BE2C (cell line): ENCODE data around the gene C9orf43.

Source experiments
- DNase-seq: peaks from one replicate; pipeline ENCODE4 v3.0.0-alpha.2; 2020
- H3K27me3 ChIP-seq: fragments of 250-450 bp; sonication (Bioruptor Pico); 2 replicates; pipeline ENCODE4 v1.5.1; 2020; ENCODE audit warnings: mild to moderate bottlenecking
- H3K36me3 ChIP-seq: fragments of 250-450 bp; sonication (Bioruptor Pico); 2 replicates; pipeline ENCODE4 v1.5.1; 2020; ENCODE audit warnings: mild to moderate bottlenecking
- H3K4me1 ChIP-seq: fragments of 250-450 bp; sonication (Bioruptor Pico); 2 replicates; pipeline ENCODE4 v1.5.1; 2020
- H3K4me3 ChIP-seq: 2 replicates; pipeline ENCODE4 v1.5.1; 2011; ENCODE audit warnings: low read depth, low read length
- H3K9me3 ChIP-seq: fragments of 250-450 bp; sonication (Bioruptor Pico); 2 replicates; pipeline ENCODE4 v1.5.1; 2020
- CTCF ChIP-seq: IDR thresholded peaks from 2 replicates; pipeline ENCODE4 v1.5.1; 2012; ENCODE audit warnings: mild to moderate bottlenecking, low read depth, low read length

Gene C9orf43

DNA sequence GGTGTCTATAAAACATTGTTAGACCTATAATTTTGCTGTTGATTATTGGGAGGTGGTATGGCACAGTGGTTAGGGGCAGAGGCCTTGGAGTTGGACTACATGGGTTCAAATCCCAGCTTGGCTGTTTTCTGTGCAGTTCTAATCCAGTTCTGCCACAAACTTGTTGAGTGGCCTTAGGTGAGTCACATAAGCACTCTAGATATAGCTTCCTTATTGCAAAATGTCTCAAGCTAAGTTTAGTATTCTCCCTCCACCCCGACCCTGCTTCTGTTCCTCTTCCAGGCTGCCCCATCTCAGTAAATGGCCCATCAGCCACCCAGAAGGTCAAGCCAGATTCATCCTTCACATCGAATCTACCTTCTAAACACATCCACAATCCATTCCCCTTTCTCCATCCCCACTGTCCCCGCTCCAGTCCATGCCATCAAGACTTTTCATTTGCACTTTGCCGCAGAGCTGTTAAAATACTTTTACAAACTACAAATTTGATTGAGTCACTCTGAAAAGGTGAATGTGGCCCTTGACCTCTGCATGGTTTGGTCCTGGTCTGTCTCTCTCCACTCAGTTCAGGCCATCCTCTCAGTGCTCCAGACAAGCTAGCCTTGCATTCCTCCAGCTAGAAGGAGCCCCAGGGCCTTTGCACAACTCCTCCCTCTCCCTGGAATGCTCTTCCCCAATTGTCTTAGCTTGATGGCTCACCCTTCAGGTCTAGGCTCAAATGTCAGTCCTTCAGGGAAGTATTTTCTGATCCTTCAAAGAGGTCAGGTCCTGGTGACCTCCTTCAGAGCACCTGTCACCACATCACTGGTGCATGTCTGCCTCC lies 23.8 kb upstream of the C9orf43 start:
- H3K36me3 ChIP-seq = peaks cover 10% of the 10 kb centered on the region
- no peaks in the 10 kb centered on the region for H3K4me1 ChIP-seq
- H3K4me3 ChIP-seq = no peak overlapping the region
- DNase-seq = no peak
- no peak for TF ChIP-seq CTCF
- H3K27me3 ChIP-seq = no peaks in the 10 kb centered on the region
- no peaks in the 10 kb centered on the region for H3K9me3 ChIP-seq

GRCh38 chr9:113387560-113388230 lies 22.9 kb upstream of the C9orf43 start:
- no peaks in the 10 kb centered on the region for H3K27me3 ChIP-seq
- peaks cover 10% of the 10 kb centered on the region for H3K36me3 ChIP-seq
- H3K4me3 ChIP-seq = no peak overlapping the region
- no peaks in the 10 kb centered on the region for H3K9me3 ChIP-seq
- H3K4me1 ChIP-seq = no peaks in the 10 kb centered on the region
- no peak for DNase-seq
- TF ChIP-seq CTCF = no peak

DNA sequence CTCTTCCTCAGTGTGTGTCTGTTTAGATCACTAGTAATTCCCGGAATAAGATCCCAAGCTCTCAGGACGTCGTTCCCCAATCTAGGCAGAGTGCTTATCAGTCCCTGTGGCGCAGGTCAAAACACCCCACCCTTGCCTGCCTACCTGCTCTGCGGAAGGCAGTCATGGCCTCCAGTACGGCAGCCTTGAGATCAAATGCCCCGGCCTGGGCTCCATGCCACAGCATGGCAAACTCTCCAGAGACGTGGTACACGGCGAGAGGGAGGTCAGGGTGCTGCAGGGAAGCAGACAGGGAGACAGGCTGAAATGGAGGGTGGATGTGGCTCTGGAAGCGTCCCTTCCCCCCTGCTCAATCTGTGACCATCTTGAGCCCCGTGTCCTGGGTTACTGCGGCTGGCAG lies 21.7 kb upstream of the C9orf43 start:
- Histone ChIP-seq H3K4me3 (no peak overlapping the region), H3K27me3 (no peaks in the 10 kb centered on the region), H3K36me3 (peaks cover 10% of the 10 kb centered on the region), H3K4me1 (no peaks in the 10 kb centered on the region), H3K9me3 (no peaks in the 10 kb centered on the region)
- no peak for TF ChIP-seq CTCF
- DNase-seq = no peak

DNA sequence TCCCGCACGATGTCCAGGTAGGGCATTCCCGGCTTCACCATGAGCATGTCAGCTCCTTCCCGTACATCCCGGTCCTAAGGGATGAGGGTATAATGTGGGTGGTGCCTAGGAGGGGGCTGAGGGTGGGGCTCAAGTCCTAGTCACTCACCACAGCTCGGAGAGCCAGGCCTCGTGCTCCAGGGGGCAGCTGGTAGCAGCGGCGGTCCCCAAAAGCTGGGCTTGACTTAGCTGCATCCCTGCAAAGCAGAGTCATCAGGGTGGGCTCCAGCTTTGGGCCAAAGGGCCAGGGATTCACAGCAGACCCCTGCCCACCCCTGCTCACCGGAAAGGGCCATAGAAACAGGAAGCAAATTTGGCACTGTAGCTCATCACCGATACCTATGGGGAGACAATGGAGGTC lies 21.1 kb upstream of the C9orf43 start:
- TF ChIP-seq CTCF = no peak
- peaks cover 10% of the 10 kb centered on the region for H3K36me3 ChIP-seq
- H3K9me3 ChIP-seq = no peaks in the 10 kb centered on the region
- no peak overlapping the region for H3K4me3 ChIP-seq
- no peak for DNase-seq
- H3K27me3 ChIP-seq = no peaks in the 10 kb centered on the region
- H3K4me1 ChIP-seq = no peaks in the 10 kb centered on the region

GRCh38 chr9:113390192-113390960 lies 20.2 kb upstream of the C9orf43 start:
- no peaks in the 10 kb centered on the region for H3K4me1 ChIP-seq
- H3K36me3 ChIP-seq = peaks cover 10% of the 10 kb centered on the region
- H3K4me3 ChIP-seq = no peak overlapping the region
- no peak for DNase-seq
- TF ChIP-seq CTCF = no peak
- H3K27me3 ChIP-seq = no peaks in the 10 kb centered on the region
- H3K9me3 ChIP-seq = no peaks in the 10 kb centered on the region
